ENCODE measurements around the gene OR4B1. TPM values are rescaled to one million over a fixed set of nuclear protein-coding genes. Genes with fewer than 3 reads are reported as not detected.
"Not testable (repeated sequence)": the region's sequence is repeated elsewhere in the genome, so short reads cannot be mapped to it uniquely, and the experiment has no call there.

The OR4B1 gene
- total and polyA plus RNA-seq, 4 donors: not detected

DNA sequence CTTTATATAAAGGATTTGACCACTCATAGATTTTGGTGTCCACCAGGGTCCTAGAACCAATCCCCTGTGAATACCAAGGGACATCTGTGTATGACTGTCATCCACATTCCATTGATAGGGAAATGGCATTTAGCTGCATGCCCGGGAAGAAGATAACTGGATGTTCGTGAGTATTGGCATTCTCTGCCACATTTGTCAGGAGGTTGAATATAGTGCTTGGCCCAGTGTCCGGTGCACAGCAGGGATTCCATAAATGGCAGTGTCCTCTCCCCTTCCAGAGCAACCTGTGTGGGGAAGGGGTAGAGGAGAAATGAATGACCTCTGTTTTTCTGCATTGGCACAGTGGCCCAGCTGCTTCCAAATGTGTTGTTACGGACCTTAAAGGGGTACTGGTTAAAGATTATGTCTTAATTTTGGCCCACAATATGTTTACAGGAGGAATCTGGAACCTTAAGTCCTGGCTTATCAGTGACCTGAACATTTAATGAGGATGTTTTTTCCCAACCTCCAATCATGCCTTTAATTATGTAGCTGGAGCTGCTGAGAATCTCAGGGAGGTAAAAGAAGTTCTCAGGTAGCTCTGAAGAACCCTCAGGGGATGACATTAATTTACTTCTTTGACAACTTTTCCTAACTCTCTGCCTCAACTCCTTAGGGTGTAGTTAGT, 33.6 kb upstream of the OR4B1 start:
- Histone ChIP-seq H3K36me3 (ENCODE audit: control insufficient read depth, insufficient read depth, low read length) (no peaks in the 10 kb centered on the region), H3K4me1 (ENCODE audit: control insufficient read depth, insufficient read depth, low read length) (no peaks in the 10 kb centered on the region), H3K27me3 (ENCODE audit: control insufficient read depth, insufficient read depth, low read length) (no peaks in the 10 kb centered on the region), H3K27ac (ENCODE audit: low read depth, low read length) (no peak overlapping the region), H3K9me3 (ENCODE audit: control insufficient read depth, insufficient read depth, low read length) (no peaks in the 10 kb centered on the region), H3K4me3 (ENCODE audit: low read depth, low read length) (no peak overlapping the region)
- DNase-seq (ENCODE audit: low read depth in 4 of 6, low spot score in 6 of 6): no peak
- 67% methylated on average over 4 of the region's 4 CpGs for WGBS (ENCODE audit: insufficient coverage)

DNA sequence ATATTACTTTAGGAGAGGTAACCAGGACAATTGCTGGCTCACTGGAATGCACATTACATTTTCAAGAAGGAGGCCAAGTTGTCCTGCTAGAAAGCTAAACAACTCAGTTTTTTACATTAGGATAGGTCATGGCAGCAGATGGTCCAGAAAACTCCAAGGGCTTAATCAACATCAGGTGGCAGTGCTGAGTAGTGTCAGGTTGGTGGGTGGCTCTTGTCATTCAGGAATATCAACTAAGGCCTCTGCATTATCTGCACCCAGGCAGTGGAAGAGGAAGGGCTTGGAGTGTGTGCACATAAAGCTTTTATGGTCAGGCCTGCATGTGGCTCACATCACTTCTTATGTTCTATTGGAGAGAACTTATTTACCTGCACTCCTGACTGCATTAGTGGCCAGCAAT, 32.2 kb upstream of the OR4B1 start:
- H3K4me1 ChIP-seq (ENCODE audit: control insufficient read depth, insufficient read depth, low read length): no peaks in the 10 kb centered on the region
- DNase-seq (ENCODE audit: low read depth in 4 of 6, low spot score in 6 of 6): no peak
- H3K27ac ChIP-seq (ENCODE audit: low read depth, low read length): no peak overlapping the region
- no peaks in the 10 kb centered on the region for H3K36me3 ChIP-seq (ENCODE audit: control insufficient read depth, insufficient read depth, low read length)
- H3K9me3 ChIP-seq (ENCODE audit: control insufficient read depth, insufficient read depth, low read length): no peaks in the 10 kb centered on the region
- H3K27me3 ChIP-seq (ENCODE audit: control insufficient read depth, insufficient read depth, low read length): no peaks in the 10 kb centered on the region
- no peak overlapping the region for H3K4me3 ChIP-seq (ENCODE audit: low read depth, low read length)

DNA sequence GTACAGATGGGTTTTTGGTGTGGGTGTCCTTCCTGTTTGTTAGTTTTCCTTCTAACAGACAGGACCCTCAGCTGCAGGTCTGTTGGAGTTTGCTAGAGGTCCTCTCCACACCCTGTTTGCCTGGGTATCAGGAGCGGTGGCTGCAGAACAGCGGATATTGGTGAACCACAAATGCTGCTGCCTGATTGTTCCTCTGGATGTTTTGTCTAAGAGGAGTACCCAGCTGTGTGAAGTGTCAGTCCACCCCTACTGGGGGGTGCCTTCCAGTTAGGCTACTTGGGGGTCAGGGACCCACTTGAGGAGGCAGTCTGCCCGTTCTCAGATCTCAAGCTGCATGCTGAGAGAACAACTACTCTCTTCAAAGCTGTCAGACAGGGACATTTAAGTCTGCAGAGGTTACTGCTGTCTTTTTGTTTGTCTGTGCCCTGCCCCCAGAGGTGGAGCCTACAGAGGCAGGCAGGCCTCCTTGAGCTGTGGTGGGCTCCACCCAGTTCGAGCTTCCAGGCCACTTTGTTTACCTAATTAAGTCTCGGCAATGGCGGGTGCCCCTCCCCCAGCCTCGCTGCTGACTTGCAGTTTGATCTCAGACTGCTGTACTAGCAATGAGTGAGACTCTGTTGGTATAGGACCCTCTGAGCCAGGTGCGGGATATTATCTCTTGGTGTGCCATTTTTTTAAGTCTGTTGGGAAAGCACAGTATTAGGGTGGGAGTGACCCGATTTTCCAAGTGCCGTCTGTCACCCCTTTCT, 25.5 kb upstream of the OR4B1 start:
- H3K36me3 ChIP-seq (ENCODE audit: control insufficient read depth, insufficient read depth, low read length); H3K4me1 ChIP-seq (ENCODE audit: control insufficient read depth, insufficient read depth, low read length); DNase-seq (ENCODE audit: low read depth in 4 of 6, low spot score in 6 of 6); H3K27me3 ChIP-seq (ENCODE audit: control insufficient read depth, insufficient read depth, low read length); H3K4me3 ChIP-seq (ENCODE audit: low read depth, low read length); H3K27ac ChIP-seq (ENCODE audit: low read depth, low read length); H3K9me3 ChIP-seq (ENCODE audit: control insufficient read depth, insufficient read depth, low read length): not testable (repeated sequence)
- 65% methylated on average over 6 of the region's 10 CpGs for WGBS (ENCODE audit: insufficient coverage)

DNA sequence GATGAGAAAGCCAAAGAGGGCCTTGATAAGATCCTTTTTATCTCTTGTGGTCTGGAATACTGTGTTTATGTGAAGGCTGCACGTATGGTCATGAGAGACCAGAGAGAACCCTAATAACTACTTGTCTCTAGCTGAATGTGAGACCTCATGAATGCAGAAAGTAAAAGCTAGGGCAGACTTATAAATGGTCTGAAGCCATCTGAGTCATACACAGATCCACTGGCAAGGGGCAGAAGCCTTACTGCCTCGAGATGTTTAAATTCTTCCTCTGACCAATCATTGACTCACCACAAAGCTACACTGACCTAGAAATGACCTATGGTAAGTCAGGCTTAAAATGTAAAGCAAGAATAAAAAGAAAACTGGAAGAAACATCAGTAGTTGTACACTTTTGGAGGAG, 22.7 kb upstream of the OR4B1 start:
- Histone ChIP-seq H3K27me3 (ENCODE audit: control insufficient read depth, insufficient read depth, low read length) (no peaks in the 10 kb centered on the region), H3K27ac (ENCODE audit: low read depth, low read length) (no peak overlapping the region), H3K9me3 (ENCODE audit: control insufficient read depth, insufficient read depth, low read length) (no peaks in the 10 kb centered on the region), H3K4me3 (ENCODE audit: low read depth, low read length) (no peak overlapping the region), H3K4me1 (ENCODE audit: control insufficient read depth, insufficient read depth, low read length) (no peaks in the 10 kb centered on the region), H3K36me3 (ENCODE audit: control insufficient read depth, insufficient read depth, low read length) (no peaks in the 10 kb centered on the region)
- DNase-seq (ENCODE audit: low read depth in 4 of 6, low spot score in 6 of 6): no peak
- 40% methylated on average over 1 of the region's 2 CpGs for WGBS (ENCODE audit: insufficient coverage)

DNA sequence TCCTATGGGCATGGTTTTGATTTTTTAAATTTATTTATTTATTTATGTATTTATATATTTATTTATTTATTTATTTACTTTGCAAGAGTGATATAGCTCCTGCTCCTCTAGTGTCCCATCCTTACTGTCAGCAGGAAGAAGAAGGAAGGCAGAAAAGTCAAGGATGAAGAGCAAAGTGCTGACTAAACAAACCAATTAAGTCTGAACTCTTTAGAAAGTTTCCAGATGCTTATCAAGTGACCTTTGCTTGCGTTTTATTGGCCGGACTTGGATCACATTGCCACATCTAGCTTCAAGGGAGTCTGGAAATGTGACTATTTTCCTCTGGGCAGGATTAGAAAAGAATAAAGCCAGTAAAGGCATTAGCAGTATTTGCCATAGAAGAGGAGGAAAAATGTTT, 8.7 kb upstream of the OR4B1 start:
- DNase-seq (ENCODE audit: low read depth in 4 of 6, low spot score in 6 of 6): no peak
- no peaks in the 10 kb centered on the region for H3K27me3 ChIP-seq (ENCODE audit: control insufficient read depth, insufficient read depth, low read length)
- 94% methylated on average over 2 of the region's 2 CpGs for WGBS (ENCODE audit: insufficient coverage)

DNA sequence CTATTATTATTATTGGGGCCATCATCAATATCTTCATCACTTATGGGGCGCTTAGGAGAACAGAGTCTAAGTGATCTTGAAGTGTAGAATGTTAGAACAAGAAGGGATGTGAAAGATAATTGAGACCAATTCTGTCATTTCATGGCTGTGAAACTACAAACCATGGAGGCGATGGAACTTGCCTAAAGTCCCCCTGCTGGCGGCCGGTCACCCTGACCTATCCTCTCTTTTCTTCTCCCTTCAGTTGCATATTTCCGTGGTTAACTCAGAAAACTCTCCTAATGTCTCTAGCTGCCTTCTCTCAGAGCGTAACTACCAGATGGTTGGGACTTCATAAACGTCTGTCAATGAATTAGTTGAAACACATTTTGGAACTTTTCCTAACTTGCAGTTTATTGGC, 6.6 kb upstream of the OR4B1 start:
- 35% methylated on average over 4 of the region's 7 CpGs for WGBS (ENCODE audit: insufficient coverage)
- peak in 1 of 6 donors; percentile 3 for DNase-seq (ENCODE audit: low read depth in 4 of 6, low spot score in 6 of 6)
- H3K4me1 ChIP-seq (ENCODE audit: control insufficient read depth, insufficient read depth, low read length): no peaks in the 10 kb centered on the region
- H3K27ac ChIP-seq (ENCODE audit: low read depth, low read length): no peak overlapping the region
- no peaks in the 10 kb centered on the region for H3K36me3 ChIP-seq (ENCODE audit: control insufficient read depth, insufficient read depth, low read length)
- H3K27me3 ChIP-seq (ENCODE audit: control insufficient read depth, insufficient read depth, low read length): no peaks in the 10 kb centered on the region
- H3K4me3 ChIP-seq (ENCODE audit: low read depth, low read length): no peak overlapping the region
- no peaks in the 10 kb centered on the region for H3K9me3 ChIP-seq (ENCODE audit: control insufficient read depth, insufficient read depth, low read length)

More for the DNA sequence above, 8.7 kb upstream of the OR4B1 start:
- H3K27ac ChIP-seq (ENCODE audit: low read depth, low read length): no peak overlapping the region
- no peaks in the 10 kb centered on the region for H3K9me3 ChIP-seq (ENCODE audit: control insufficient read depth, insufficient read depth, low read length)
- no peaks in the 10 kb centered on the region for H3K36me3 ChIP-seq (ENCODE audit: control insufficient read depth, insufficient read depth, low read length)
- H3K4me3 ChIP-seq (ENCODE audit: low read depth, low read length): no peak overlapping the region
- no peaks in the 10 kb centered on the region for H3K4me1 ChIP-seq (ENCODE audit: control insufficient read depth, insufficient read depth, low read length)

DNA sequence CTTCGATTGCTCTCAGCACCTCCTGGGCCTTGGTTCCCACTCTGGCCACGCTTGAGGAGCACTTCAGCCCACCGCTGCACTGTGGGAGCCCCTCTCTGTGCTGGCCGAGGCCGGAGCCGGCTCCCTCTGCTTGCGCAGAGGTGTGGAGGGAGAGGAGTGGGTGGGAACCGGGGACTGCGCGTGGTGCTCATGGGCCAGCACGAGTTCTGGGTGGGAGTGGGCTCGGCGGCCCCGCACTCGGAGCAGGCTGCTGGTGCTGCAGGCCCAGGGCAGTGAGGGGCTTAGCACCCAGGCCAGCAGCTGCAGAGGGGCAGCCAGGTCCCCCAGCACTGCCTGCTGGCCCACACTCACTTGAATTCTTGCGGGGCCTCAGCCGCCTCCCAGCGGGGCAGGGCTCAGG, 12.2 kb downstream of the OR4B1 start:
- Histone ChIP-seq H3K27ac (ENCODE audit: low read depth, low read length) (no peak overlapping the region), H3K9me3 (ENCODE audit: control insufficient read depth, insufficient read depth, low read length) (peaks cover 7% of the 10 kb centered on the region), H3K27me3 (ENCODE audit: control insufficient read depth, insufficient read depth, low read length) (no peaks in the 10 kb centered on the region), H3K36me3 (ENCODE audit: control insufficient read depth, insufficient read depth, low read length) (no peaks in the 10 kb centered on the region), H3K4me3 (ENCODE audit: low read depth, low read length) (no peak overlapping the region), H3K4me1 (ENCODE audit: control insufficient read depth, insufficient read depth, low read length) (no peaks in the 10 kb centered on the region)
- WGBS (ENCODE audit: insufficient coverage): 81% methylated on average over 18 of the region's 18 CpGs
- no peak for DNase-seq (ENCODE audit: low read depth in 4 of 6, low spot score in 6 of 6)

DNA sequence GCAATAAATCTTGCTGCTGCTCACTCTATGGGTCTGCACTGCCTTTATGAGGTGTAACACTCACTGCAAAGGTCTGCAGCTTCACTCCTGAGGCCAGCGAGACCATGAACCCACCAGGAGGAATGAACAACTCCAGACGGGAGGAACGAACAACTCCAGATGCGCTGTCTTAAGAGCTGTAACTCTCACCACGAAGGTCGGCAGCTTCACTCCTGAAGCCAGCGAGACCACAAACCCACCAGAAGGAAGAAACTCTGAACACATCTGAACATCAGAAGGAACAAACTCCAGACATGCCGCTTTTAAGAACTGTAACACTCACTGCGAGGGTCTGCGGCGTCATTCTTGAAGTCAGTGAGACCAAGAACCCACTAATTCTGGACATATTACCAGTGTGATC, 13.4 kb downstream of the OR4B1 start:
- WGBS (ENCODE audit: insufficient coverage): 95% methylated on average over 7 of the region's 11 CpGs
- not testable (repeated sequence) for DNase-seq (ENCODE audit: low read depth in 4 of 6, low spot score in 6 of 6); H3K36me3 ChIP-seq (ENCODE audit: control insufficient read depth, insufficient read depth, low read length)

DNA sequence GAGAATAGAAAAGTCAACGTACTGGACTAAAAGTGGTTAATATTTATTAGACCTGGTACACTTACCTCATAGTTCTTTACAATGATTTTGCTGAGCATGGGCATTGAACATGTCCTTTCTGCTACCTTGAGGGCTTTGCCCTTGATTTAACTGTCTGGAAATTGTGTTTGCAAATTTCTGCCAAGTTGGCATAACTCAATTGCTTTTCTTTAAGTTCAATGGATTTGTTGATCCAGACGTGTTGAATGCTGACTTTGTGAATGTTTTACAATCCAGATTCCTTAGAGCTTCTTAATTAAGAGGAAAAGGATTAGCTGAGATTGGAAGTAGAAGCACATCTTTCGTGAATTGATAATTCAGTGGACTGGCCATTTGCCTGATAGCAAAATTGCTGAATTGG, 21.1 kb downstream of the OR4B1 start:
- H3K36me3 ChIP-seq (ENCODE audit: control insufficient read depth, insufficient read depth, low read length): no peaks in the 10 kb centered on the region
- H3K27me3 ChIP-seq (ENCODE audit: control insufficient read depth, insufficient read depth, low read length): no peaks in the 10 kb centered on the region
- H3K4me1 ChIP-seq (ENCODE audit: control insufficient read depth, insufficient read depth, low read length): no peaks in the 10 kb centered on the region
- DNase-seq (ENCODE audit: low read depth in 4 of 6, low spot score in 6 of 6): no peak
- H3K4me3 ChIP-seq (ENCODE audit: low read depth, low read length): no peak overlapping the region
- H3K9me3 ChIP-seq (ENCODE audit: control insufficient read depth, insufficient read depth, low read length): peaks cover 4% of the 10 kb centered on the region
- no peak overlapping the region for H3K27ac ChIP-seq (ENCODE audit: low read depth, low read length)
- WGBS (ENCODE audit: insufficient coverage): 35% methylated on average over 2 of the region's 3 CpGs

More for the DNA sequence above, 13.4 kb downstream of the OR4B1 start:
- H3K9me3 ChIP-seq (ENCODE audit: control insufficient read depth, insufficient read depth, low read length); H3K27ac ChIP-seq (ENCODE audit: low read depth, low read length); H3K4me3 ChIP-seq (ENCODE audit: low read depth, low read length); H3K27me3 ChIP-seq (ENCODE audit: control insufficient read depth, insufficient read depth, low read length); H3K4me1 ChIP-seq (ENCODE audit: control insufficient read depth, insufficient read depth, low read length): not testable (repeated sequence)

DNA sequence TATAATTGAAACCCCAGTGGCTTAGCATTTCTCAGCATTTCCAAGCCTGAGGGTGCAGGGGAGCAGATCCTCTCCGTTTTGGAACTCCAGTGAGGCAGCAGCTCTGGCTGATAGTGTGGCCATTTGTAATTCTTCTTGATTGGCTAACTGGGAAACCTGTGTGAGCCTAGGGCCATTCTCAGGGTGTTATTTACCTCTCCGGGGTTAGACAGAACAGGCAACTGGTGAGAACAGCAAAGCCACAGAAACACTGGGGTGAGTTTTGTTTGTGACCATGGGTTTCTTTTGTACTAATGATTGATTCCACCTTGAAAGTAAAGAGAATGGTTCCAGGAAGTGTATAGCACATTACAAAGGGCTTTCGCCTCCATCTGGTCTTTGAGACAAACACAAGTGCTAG, 25.9 kb downstream of the OR4B1 start:
- Histone ChIP-seq H3K4me3 (ENCODE audit: low read depth, low read length) (no peak overlapping the region), H3K36me3 (ENCODE audit: control insufficient read depth, insufficient read depth, low read length) (no peaks in the 10 kb centered on the region), H3K9me3 (ENCODE audit: control insufficient read depth, insufficient read depth, low read length) (peaks cover 4% of the 10 kb centered on the region), H3K4me1 (ENCODE audit: control insufficient read depth, insufficient read depth, low read length) (no peaks in the 10 kb centered on the region), H3K27me3 (ENCODE audit: control insufficient read depth, insufficient read depth, low read length) (no peaks in the 10 kb centered on the region), H3K27ac (ENCODE audit: low read depth, low read length) (no peak overlapping the region)
- DNase-seq (ENCODE audit: low read depth in 4 of 6, low spot score in 6 of 6): no peak
- WGBS (ENCODE audit: insufficient coverage): 50% methylated on average over 2 of the region's 3 CpGs
